Measurements from ENCODE around the gene UBAC1. TPM values are rescaled to one million over a fixed set of nuclear protein-coding genes. Genes with fewer than 3 reads are reported as not detected.
"Not testable (repeated sequence)": the region's sequence is repeated elsewhere in the genome, so short reads cannot be mapped to it uniquely, and the experiment has no call there.

The UBAC1 gene
- total RNA-seq, 2 donors from 2014 or later: 47.9 to 48.4 TPM

DNA sequence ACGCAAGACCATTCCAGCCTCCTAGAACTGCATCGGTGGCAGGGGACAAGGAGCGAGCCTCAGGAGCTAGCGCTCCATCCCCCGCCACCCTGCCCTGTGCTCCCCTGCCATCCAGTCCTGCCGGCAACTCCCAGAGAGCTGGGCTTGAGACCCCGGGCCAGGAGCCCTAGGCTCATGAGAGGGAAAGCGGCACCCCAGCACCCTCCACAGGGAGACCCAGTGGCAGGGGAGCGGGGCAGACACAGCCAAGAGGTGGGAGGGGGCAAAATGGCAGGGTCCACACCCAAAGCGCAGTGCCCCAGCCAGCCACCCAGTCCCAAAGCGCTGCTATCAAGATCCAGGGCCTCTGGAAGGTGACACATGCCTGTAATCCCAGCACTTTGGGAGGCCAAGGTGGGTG is 12.7 kb downstream of the UBAC1 start:
- Mint-ChIP-seq H3K27me3 (ENCODE audit: insufficient read depth) (no peaks in the 10 kb centered on the region), H3K9me3 (no peaks in the 10 kb centered on the region), H3K4me1 (no peaks in the 10 kb centered on the region), H3K4me3 (no peak overlapping the region), H3K36me3 (ENCODE audit: low read depth) (peaks cover 62% of the 10 kb centered on the region), H3K27ac (no peak overlapping the region)
- TF ChIP-seq, protein P1, sequence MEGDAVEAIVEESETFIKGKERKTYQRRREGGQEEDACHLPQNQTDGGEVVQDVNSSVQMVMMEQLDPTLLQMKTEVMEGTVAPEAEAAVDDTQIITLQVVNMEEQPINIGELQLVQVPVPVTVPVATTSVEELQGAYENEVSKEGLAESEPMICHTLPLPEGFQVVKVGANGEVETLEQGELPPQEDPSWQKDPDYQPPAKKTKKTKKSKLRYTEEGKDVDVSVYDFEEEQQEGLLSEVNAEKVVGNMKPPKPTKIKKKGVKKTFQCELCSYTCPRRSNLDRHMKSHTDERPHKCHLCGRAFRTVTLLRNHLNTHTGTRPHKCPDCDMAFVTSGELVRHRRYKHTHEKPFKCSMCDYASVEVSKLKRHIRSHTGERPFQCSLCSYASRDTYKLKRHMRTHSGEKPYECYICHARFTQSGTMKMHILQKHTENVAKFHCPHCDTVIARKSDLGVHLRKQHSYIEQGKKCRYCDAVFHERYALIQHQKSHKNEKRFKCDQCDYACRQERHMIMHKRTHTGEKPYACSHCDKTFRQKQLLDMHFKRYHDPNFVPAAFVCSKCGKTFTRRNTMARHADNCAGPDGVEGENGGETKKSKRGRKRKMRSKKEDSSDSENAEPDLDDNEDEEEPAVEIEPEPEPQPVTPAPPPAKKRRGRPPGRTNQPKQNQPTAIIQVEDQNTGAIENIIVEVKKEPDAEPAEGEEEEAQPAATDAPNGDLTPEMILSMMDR (conservative IDR thresholded peaks at IDR 0.05): no peak
- H3K36me3 ChIP-seq (ENCODE audit: control insufficient read depth, insufficient read depth, low read length): peaks cover 44% of the 10 kb centered on the region
- H3K27me3 ChIP-seq (ENCODE audit: control insufficient read depth, insufficient read depth, low read length, poor library complexity, severe bottlenecking): no peaks in the 10 kb centered on the region
- WGBS, 2 experiments (ENCODE audit: insufficient coverage in 1 of 2, insufficient read length in 1 of 2): 85 to 100% methylated on average over 1 to 11 of the region's 11 CpGs
- H3K4me3 ChIP-seq (ENCODE audit: low read length): no peak overlapping the region
- H3K9me3 ChIP-seq (ENCODE audit: control insufficient read depth, low read length): no peaks in the 10 kb centered on the region
- H3K9ac ChIP-seq (ENCODE audit: extremely low read depth, low read length, poor library complexity, severe bottlenecking): no peak overlapping the region
- DNase-seq: no peak
- no peak overlapping the region for H3K27ac ChIP-seq (ENCODE audit: low read depth, low read length)
- H3K4me1 ChIP-seq (ENCODE audit: control insufficient read depth, insufficient read depth, low read length): no peaks in the 10 kb centered on the region

DNA sequence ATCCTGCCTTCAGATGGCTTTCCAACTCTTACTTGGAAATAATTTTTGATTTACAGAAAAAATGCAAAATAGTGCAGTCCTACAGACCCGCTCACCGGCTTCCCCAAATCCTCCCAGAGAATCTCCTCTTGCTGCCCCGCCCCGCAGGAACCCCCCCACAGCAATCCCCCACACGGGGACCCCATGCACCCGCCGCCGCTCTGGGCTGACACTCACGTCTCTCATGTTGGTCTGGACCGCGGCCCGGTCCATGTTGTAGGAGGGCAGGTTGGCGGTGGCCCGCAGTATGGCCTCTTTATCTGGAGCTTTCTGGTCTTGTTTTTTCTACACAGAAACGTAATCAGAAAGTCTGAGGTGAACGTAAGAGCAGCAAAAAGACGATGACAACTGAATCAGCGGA is 13.6 kb downstream of the UBAC1 start:
- H3K27me3 Mint-ChIP-seq (ENCODE audit: insufficient read depth): no peaks in the 10 kb centered on the region
- H3K4me1 Mint-ChIP-seq: no peaks in the 10 kb centered on the region
- Histone ChIP-seq H3K4me3 (ENCODE audit: low read length) (no peak overlapping the region), H3K27me3 (ENCODE audit: control insufficient read depth, insufficient read depth, low read length, poor library complexity, severe bottlenecking) (no peaks in the 10 kb centered on the region), H3K27ac (ENCODE audit: low read depth, low read length) (no peak overlapping the region), H3K9ac (ENCODE audit: extremely low read depth, low read length, poor library complexity, severe bottlenecking) (no peak overlapping the region), H3K9me3 (ENCODE audit: control insufficient read depth, low read length) (no peaks in the 10 kb centered on the region), H3K36me3 (ENCODE audit: control insufficient read depth, insufficient read depth, low read length) (peaks cover 44% of the 10 kb centered on the region), H3K4me1 (ENCODE audit: control insufficient read depth, insufficient read depth, low read length) (no peaks in the 10 kb centered on the region)
- H3K9me3 Mint-ChIP-seq: no peaks in the 10 kb centered on the region
- peaks cover 63% of the 10 kb centered on the region for H3K36me3 Mint-ChIP-seq (ENCODE audit: low read depth)
- TF ChIP-seq, protein P1 (conservative IDR thresholded peaks at IDR 0.05): no peak
- no peak for DNase-seq
- no peak overlapping the region for H3K4me3 Mint-ChIP-seq
- 90 to 96% methylated on average over 10 to 18 of the region's 18 CpGs for WGBS, 2 experiments (ENCODE audit: insufficient coverage in 1 of 2, insufficient read length in 1 of 2)
- no peak overlapping the region for H3K27ac Mint-ChIP-seq

DNA sequence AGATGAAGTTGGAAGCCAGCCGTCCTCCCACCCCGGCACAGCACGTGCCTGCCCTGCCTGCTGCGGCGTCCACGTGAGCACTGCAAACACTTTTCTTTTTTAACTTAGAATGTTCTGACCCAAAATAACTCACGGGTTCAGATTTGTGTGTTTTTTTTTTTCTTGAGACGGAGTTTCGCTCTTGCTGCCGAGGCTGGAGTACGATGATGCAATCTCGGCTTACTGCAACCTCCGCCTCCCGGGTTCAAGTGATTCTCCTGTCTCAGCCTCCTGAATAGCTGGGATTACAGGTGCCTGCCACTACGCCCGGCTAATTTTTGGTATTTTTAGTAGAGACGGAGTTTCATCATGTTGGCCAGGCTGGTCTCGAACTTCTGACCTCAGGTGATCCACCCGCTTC is 14.1 kb downstream of the UBAC1 start:
- peaks cover 62% of the 10 kb centered on the region for H3K36me3 Mint-ChIP-seq (ENCODE audit: low read depth)
- H3K4me1 Mint-ChIP-seq; H3K9ac ChIP-seq (ENCODE audit: extremely low read depth, low read length, poor library complexity, severe bottlenecking); H3K27ac Mint-ChIP-seq; H3K27ac ChIP-seq (ENCODE audit: low read depth, low read length); H3K9me3 ChIP-seq (ENCODE audit: control insufficient read depth, low read length); DNase-seq; H3K4me3 Mint-ChIP-seq; H3K27me3 Mint-ChIP-seq (ENCODE audit: insufficient read depth); H3K9me3 Mint-ChIP-seq; H3K4me3 ChIP-seq (ENCODE audit: low read length); H3K4me1 ChIP-seq (ENCODE audit: control insufficient read depth, insufficient read depth, low read length); H3K27me3 ChIP-seq (ENCODE audit: control insufficient read depth, insufficient read depth, low read length, poor library complexity, severe bottlenecking): not testable (repeated sequence)
- WGBS, 2 experiments (ENCODE audit: insufficient coverage in 1 of 2, insufficient read length in 1 of 2): 94 to 95% methylated on average over 19 of the region's 19 CpGs
- H3K36me3 ChIP-seq (ENCODE audit: control insufficient read depth, insufficient read depth, low read length): peaks cover 41% of the 10 kb centered on the region

DNA sequence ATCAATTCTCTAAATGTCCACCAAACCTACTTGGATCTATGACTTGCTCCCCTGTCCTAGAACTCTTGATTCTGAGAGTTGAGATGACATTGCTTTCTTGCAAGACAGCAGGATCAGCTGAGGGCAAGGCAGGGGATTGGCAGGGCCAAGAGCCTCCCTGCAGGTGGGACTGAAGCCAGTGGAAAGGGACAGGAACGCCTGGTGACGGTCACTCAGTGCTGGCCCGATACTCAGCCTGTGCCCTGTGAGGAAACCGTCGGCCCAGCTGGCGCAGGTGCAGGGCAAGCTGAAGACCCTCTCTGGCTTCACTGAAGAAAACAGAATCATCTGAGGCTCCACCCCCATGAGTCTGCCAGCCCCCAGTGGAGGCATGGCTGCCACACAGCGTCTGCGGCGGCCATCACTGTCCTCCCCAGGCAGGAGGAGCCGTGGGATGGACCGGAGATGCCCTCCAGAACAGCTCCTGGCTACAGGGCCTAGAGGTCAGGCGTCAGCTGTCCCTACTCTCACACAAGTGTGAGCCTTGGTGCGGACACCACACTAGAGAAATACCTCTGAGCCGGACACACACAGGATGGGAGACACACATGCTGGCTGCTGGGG is 14.7 kb downstream of the UBAC1 start:
- H3K27ac ChIP-seq (ENCODE audit: low read depth, low read length): no peak overlapping the region
- H3K27me3 Mint-ChIP-seq (ENCODE audit: insufficient read depth): no peaks in the 10 kb centered on the region
- H3K36me3 Mint-ChIP-seq (ENCODE audit: low read depth): peaks cover 63% of the 10 kb centered on the region

More for the DNA sequence above, 14.7 kb downstream of the UBAC1 start:
- H3K9me3 ChIP-seq (ENCODE audit: control insufficient read depth, low read length): no peaks in the 10 kb centered on the region
- no peaks in the 10 kb centered on the region for H3K27me3 ChIP-seq (ENCODE audit: control insufficient read depth, insufficient read depth, low read length, poor library complexity, severe bottlenecking)
- H3K9ac ChIP-seq (ENCODE audit: extremely low read depth, low read length, poor library complexity, severe bottlenecking): no peak overlapping the region
- DNase-seq: no peak
- H3K9me3 Mint-ChIP-seq: no peaks in the 10 kb centered on the region
- no peaks in the 10 kb centered on the region for H3K4me1 Mint-ChIP-seq
- WGBS, 2 experiments (ENCODE audit: insufficient coverage in 1 of 2, insufficient read length in 1 of 2): 92 to 98% methylated on average over 11 to 14 of the region's 14 CpGs
- TF ChIP-seq, protein P1 (conservative IDR thresholded peaks at IDR 0.05): no peak
- peaks cover 43% of the 10 kb centered on the region for H3K36me3 ChIP-seq (ENCODE audit: control insufficient read depth, insufficient read depth, low read length)
- no peaks in the 10 kb centered on the region for H3K4me1 ChIP-seq (ENCODE audit: control insufficient read depth, insufficient read depth, low read length)
- no peak overlapping the region for H3K4me3 ChIP-seq (ENCODE audit: low read length)
- no peak overlapping the region for H3K27ac Mint-ChIP-seq
- H3K4me3 Mint-ChIP-seq: no peak overlapping the region

Measured in endodermal cell (in vitro differentiated cells).